Sigmoid colon (tissue), 7 donors: Measurements from ENCODE around the gene GPATCH8. TPM values are rescaled to one million over a fixed set of nuclear protein-coding genes. Genes with fewer than 3 reads are reported as not detected.

ENCODE experiments used
- DNase-seq: peaks from one replicate; pipeline ENCODE4 v3.0.0-alpha.2; 2019
- H3K27ac ChIP-seq, 4 donors: fragments of 200-600 bp; sonication (generic); one replicate each; pipeline ENCODE4 v1.5.1; 2016 to 2019; ENCODE audit warnings: mild to moderate bottlenecking in 1 of 4
- H3K27me3 ChIP-seq, 3 donors: fragments of 200-600 bp; sonication (generic); one replicate each; pipeline ENCODE4 v1.5.1; 2019; ENCODE audit warnings: mild to moderate bottlenecking in 1 of 3
- H3K36me3 ChIP-seq, 4 donors: fragments of 200-600 bp; sonication (generic); one replicate each; pipeline ENCODE4 v1.5.1; 2016 to 2019
- H3K4me1 ChIP-seq, 4 donors: fragments of 200-600 bp; sonication (generic); one replicate each; pipeline ENCODE4 v1.5.1; 2017 to 2019
- H3K4me3 ChIP-seq, 4 donors: fragments of 200-600 bp; sonication (generic); one replicate each; pipeline ENCODE4 v1.5.1; 2017 to 2019; ENCODE audit warnings: mild to moderate bottlenecking in 2 of 4, moderate library complexity in 1 of 4
- H3K9me3 ChIP-seq, 4 donors: fragments of 200-600 bp in 3 of 4; sonication (generic) in 3 of 4; one replicate each; pipeline versions ENCODE4 v1.5.1 to v1.6.1; 2013 to 2019
- CTCF ChIP-seq, 4 experiments: fragments of 450-650 bp in 3 of 4; fragments of 200-600 bp in 1 of 4; IDR thresholded peaks; one replicate each; pipeline ENCODE4 v1.5.1; 2016 to 2019; ENCODE audit warnings: antibody characterized with exemption in 4 of 4, mild to moderate bottlenecking in 3 of 4, moderate library complexity in 2 of 4
- EP300 ChIP-seq, 4 donors: sonication (generic); formaldehyde crosslinking; IDR thresholded peaks; one replicate each; pipeline ENCODE4 v1.6.1; 2017; ENCODE audit warnings: antibody characterized with exemption in 4 of 4
- POLR2A ChIP-seq, 2 donors: fragments of 450-650 bp; IDR thresholded peaks; one replicate each; pipeline ENCODE4 v1.6.1; 2016; ENCODE audit warnings: antibody characterized with exemption in 2 of 2, mild to moderate bottlenecking in 2 of 2, moderate library complexity in 2 of 2
- POLR2AphosphoS5 ChIP-seq, 4 donors: sonication (generic); formaldehyde crosslinking; IDR thresholded peaks; one replicate each; pipeline ENCODE4 v1.6.1; 2017; ENCODE audit warnings: antibody characterized with exemption in 4 of 4
- WGBS, 2 donors: extraction: QIAGEN DNeasy Blood & Tissue Kit; methylation state at CpG; one replicate each; pipeline ENCODE4 v1.1.7; 2013; 5-methylcytosine and 5-hydroxymethylcytosine counted together
- intact Hi-C: fragments of 100-400 bp; cut with DNase I; formaldehyde crosslinking; loops from one replicate; pipeline ENCODE4 v1.15.1; 2023
- polyA plus RNA-seq, 3 donors: library from polyadenylated mRNA; stranded (reverse); fragments of 200-250 nt; gene quantifications; one replicate each; pipeline ENCODE4 v1.2.3, GENCODE V29; 2013
- total RNA-seq, 4 donors: library from RNA; depleted of rRNA; stranded (reverse); fragments of >200 nt; gene quantifications; one replicate each; pipeline ENCODE4 v1.1.0, GENCODE V29; 2016
- donor health status: healthy with polysubstance abuse.
- donor health status: Bipolar disorder and iron deficiency.
- donor health status: healthy.

GPATCH8 gene
- total and polyA plus RNA-seq, 7 donors, result 4.8 to 43.2 (median 27.5) TPM

- Histone ChIP-seq H3K4me3 (no peak overlapping the region), H3K27me3 (no peaks in the 10 kb centered on the region), H3K9me3 (no peaks in the 10 kb centered on the region), H3K4me1 (peaks cover 0 to 13% (median 5%) of the 10 kb centered on the region in 4 donors), H3K36me3 (peaks cover 0 to 15% (median 0%) of the 10 kb centered on the region in 4 donors), H3K27ac (no peak overlapping the region)
- TF ChIP-seq POLR2A (IDR thresholded peaks at IDR 0.05) (no peak), CTCF (IDR thresholded peaks at IDR 0.05) (no peak), POLR2AphosphoS5 (IDR thresholded peaks at IDR 0.05) (no peak), EP300 (IDR thresholded peaks at IDR 0.05) (no peak)
- 86 to 87% methylated on average over 7 of the region's 7 CpGs for WGBS, 2 donors
- intact Hi-C loops, result no loop called here
- no peak for DNase-seq
These were observed 93.7 kb downstream of the GPATCH8 start for GRCh38 chr17:44409309-44410028.

- Histone ChIP-seq H3K36me3 (peaks cover 0 to 22% (median 2%) of the 10 kb centered on the region in 4 donors), H3K4me3 (no peak overlapping the region), H3K9me3 (no peaks in the 10 kb centered on the region), H3K27ac (no peak overlapping the region), H3K27me3 (no peaks in the 10 kb centered on the region), H3K4me1 (peaks cover 0 to 13% (median 5%) of the 10 kb centered on the region in 4 donors)
- no peak for DNase-seq
- 94 to 95% methylated on average over 4 of the region's 4 CpGs for WGBS, 2 donors
- intact Hi-C loops, result no loop called here
- TF ChIP-seq CTCF (IDR thresholded peaks at IDR 0.05) (no peak), POLR2AphosphoS5 (IDR thresholded peaks at IDR 0.05) (no peak), POLR2A (IDR thresholded peaks at IDR 0.05) (no peak), EP300 (IDR thresholded peaks at IDR 0.05) (no peak)
These were observed 94.4 kb downstream of the GPATCH8 start for GRCh38 chr17:44408786-44409185.

GRCh38 chr17:44402564-44403172 lies 100.5 kb downstream of the GPATCH8 start:
- DNase-seq, result no peak
- H3K27ac ChIP-seq, result no peak overlapping the region
- TF ChIP-seq EP300 (IDR thresholded peaks at IDR 0.05) (no peak), CTCF (IDR thresholded peaks at IDR 0.05) (no peak), POLR2AphosphoS5 (IDR thresholded peaks at IDR 0.05) (no peak), POLR2A (IDR thresholded peaks at IDR 0.05) (no peak)
- no peaks in the 10 kb centered on the region for H3K27me3 ChIP-seq
- no peak overlapping the region for H3K4me3 ChIP-seq
- H3K4me1 ChIP-seq, result peaks cover 0 to 13% (median 5%) of the 10 kb centered on the region in 4 donors
- no peaks in the 10 kb centered on the region for H3K9me3 ChIP-seq
- intact Hi-C loops, result loop anchor here (5.0 kb wide), 1 partner anchor 120 kb away; no protein-coding TSS in a partner anchor
- WGBS, 2 donors, result 92 to 94% methylated on average over 5 of the region's 5 CpGs
- H3K36me3 ChIP-seq, result peaks cover 17 to 81% (median 39%) of the 10 kb centered on the region in 4 donors

GRCh38 chr17:44400226-44400847 lies 102.9 kb downstream of the GPATCH8 start:
- Histone ChIP-seq H3K4me3 (no peak overlapping the region), H3K27ac (no peak overlapping the region), H3K27me3 (no peaks in the 10 kb centered on the region), H3K9me3 (no peaks in the 10 kb centered on the region), H3K4me1 (no peaks in the 10 kb centered on the region), H3K36me3 (peaks cover 17 to 86% (median 42%) of the 10 kb centered on the region in 4 donors)
- WGBS, 2 donors, result 94% methylated on average over 3 of the region's 3 CpGs
- intact Hi-C loops, result loop anchor here (5.0 kb wide), 1 partner anchor 122 kb away; no protein-coding TSS in a partner anchor
- DNase-seq, result no peak
- TF ChIP-seq CTCF (IDR thresholded peaks at IDR 0.05) (peak in 2 of 4 experiments; percentile 10 to 28), EP300 (IDR thresholded peaks at IDR 0.05) (no peak), POLR2AphosphoS5 (IDR thresholded peaks at IDR 0.05) (no peak)
